T-helper 2 cell (primary cell): ENCODE measurements around the gene GINS3.
"Not testable (repeated sequence)": the region's sequence is repeated elsewhere in the genome, so short reads cannot be mapped to it uniquely, and the experiment has no call there.

Source experiments
- DNase-seq, 5 experiments: peaks; one replicate each; pipeline versions ENCODE4 v3.0.0 to v3.0.0-alpha.2; 2012 to 2022

The GINS3 gene

GRCh38 chr16:58393138-58393504 is 850 bp downstream of the GINS3 start:
- peak in 1 of 5 experiments; percentile 11 for DNase-seq

- not testable (repeated sequence) for DNase-seq
Measured at GRCh38 chr16:58396897-58397296, 4.6 kb downstream of the GINS3 start.

- no peak for DNase-seq
Measured at GRCh38 chr16:58399718-58400633, 7.7 kb downstream of the GINS3 start.

- not testable (repeated sequence) for DNase-seq
Measured at GRCh38 chr16:58401305-58401704, 9.0 kb downstream of the GINS3 start.

GRCh38 chr16:58402796-58403195 is 10.5 kb downstream of the GINS3 start:
- DNase-seq: no peak

- no peak for DNase-seq
Measured at GRCh38 chr16:58409316-58409973, 17.2 kb downstream of the GINS3 start.

GRCh38 chr16:58411336-58411735 is 19.1 kb downstream of the GINS3 start:
- no peak for DNase-seq

GRCh38 chr16:58411736-58412614 is 19.7 kb downstream of the GINS3 start:
- no peak for DNase-seq

- not testable (repeated sequence) for DNase-seq
Measured at GRCh38 chr16:58412615-58412970, 20.3 kb downstream of the GINS3 start.

GRCh38 chr16:58413359-58413758 is 21.1 kb downstream of the GINS3 start:
- DNase-seq: peak in 1 of 5 experiments; percentile 10

- DNase-seq: no peak
Measured at GRCh38 chr16:58415003-58415402, 22.7 kb downstream of the GINS3 start.

GRCh38 chr16:58415961-58416360 is 23.7 kb downstream of the GINS3 start:
- not testable (repeated sequence) for DNase-seq

- no peak for DNase-seq
Measured at GRCh38 chr16:58417035-58417434, 24.8 kb downstream of the GINS3 start.

GRCh38 chr16:58417600-58417999 is 25.3 kb downstream of the GINS3 start:
- no peak for DNase-seq

- DNase-seq: no peak
Measured at GRCh38 chr16:58418026-58418425, 25.8 kb downstream of the GINS3 start.

- DNase-seq: no peak
Measured at GRCh38 chr16:58418601-58419000, 26.3 kb downstream of the GINS3 start.

GRCh38 chr16:58419241-58419990 is 27.1 kb downstream of the GINS3 start:
- DNase-seq: no peak

GRCh38 chr16:58421059-58421458 is 28.8 kb downstream of the GINS3 start:
- DNase-seq: no peak

GRCh38 chr16:58421529-58421928 is 29.3 kb downstream of the GINS3 start:
- DNase-seq: no peak

- DNase-seq: no peak
Measured at GRCh38 chr16:58422809-58423208, 30.5 kb downstream of the GINS3 start.

- DNase-seq: no peak
Measured at GRCh38 chr16:58425245-58425644, 33.0 kb downstream of the GINS3 start.

- peak in 2 of 5 experiments; percentile 1 to 74 for DNase-seq
Measured at GRCh38 chr16:58425756-58426494, 33.7 kb downstream of the GINS3 start.
